HL-60/S4 treated with retinoic acid at 250 ng/mL for 4 days and 3 days (cell line): ENCODE results near the gene CD177.
"Not testable (repeated sequence)": the region's sequence is repeated elsewhere in the genome, so short reads cannot be mapped to it uniquely, and the experiment has no call there.

Experiments used
- in situ Hi-C: fragments of 300-500 bp; cut with MboI; formaldehyde crosslinking; loops from 2 replicates; pipeline ENCODE4 v1.7.0; 2022; ENCODE audit warnings: low sequenced_read_pairs

Gene CD177

DNA sequence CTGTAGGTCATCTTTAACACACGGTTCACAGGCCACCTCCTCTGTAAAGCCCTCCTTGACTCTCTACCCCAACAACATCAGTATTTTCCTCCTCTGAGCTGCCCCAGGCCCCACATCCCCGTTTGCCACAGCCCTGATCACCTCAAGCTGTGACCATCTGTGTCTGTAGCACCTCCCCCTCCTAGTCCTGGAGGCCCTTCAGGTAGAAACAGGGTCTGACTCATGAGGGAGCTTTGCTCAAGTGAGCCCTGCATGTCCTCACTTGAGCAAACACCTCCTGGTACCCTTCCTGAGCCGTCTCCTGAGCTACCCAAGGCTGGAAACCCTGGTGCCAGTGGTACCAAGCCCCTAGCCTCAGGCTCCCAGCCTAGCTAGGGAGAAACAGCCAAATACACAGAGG lies 24.1 kb downstream of the CD177 start:
- in situ Hi-C loops = not testable (repeated sequence)

- in situ Hi-C loops = no loop called here
Measured at GRCh38 chr19:43380008-43380407, 26.5 kb downstream of the CD177 start.

GRCh38 chr19:43380771-43381386 lies 27.4 kb downstream of the CD177 start:
- in situ Hi-C loops = no loop called here

DNA sequence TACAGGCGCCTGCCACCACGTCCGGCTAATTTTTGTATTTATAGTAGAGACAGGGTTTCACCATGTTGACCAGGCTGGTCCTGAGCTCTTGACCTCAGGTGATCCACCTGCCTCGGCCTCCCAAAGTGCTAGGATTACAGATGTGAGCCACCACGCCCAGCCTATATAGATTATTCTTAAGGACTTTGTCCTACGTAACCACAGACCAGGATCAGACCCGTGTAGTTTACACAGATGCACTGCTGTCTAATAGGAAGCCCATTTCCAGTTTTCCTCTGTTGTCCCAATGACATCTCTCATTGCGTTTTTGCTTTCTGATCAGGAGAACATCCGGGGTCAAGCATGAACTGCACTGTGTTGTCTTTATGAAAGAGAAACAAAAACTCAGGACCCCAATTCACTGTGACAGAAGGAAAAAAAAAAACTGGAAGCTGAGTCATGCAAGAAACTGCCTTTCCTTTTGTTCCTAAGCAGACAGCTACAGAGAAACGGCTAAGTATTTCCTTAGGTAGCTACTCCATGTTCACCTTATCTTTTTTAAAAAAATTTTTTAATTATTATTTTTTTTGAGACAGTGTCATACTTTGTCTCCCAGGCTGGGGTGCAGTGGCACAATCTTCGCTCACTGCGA lies 29.2 kb downstream of the CD177 start:
- in situ Hi-C loops = not testable (repeated sequence)

- in situ Hi-C loops = not testable (repeated sequence)
Measured at GRCh38 chr19:43383254-43383653, 29.8 kb downstream of the CD177 start.

DNA sequence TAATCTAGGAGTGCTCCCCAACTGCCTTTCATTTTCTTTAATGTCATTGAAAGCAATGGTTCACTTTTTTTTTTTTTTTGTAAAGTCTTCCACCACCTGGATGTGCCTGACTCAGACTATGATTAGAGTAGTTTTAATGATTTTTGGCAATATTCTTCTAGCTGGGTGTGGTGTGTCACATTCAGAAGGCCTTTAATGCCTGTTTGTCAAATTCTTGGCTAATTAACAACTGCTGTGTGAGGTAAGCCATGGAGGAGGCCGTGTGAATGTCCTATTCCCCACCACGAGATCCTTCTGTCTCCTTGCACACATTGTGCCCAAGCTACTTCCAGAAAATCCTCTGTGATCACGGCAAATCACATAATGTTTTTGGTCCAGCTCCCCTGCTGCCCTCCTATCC lies 30.3 kb downstream of the CD177 start:
- in situ Hi-C loops = not testable (repeated sequence)

GRCh38 chr19:43390903-43391551 lies 37.5 kb downstream of the CD177 start:
- in situ Hi-C loops = not testable (repeated sequence)

DNA sequence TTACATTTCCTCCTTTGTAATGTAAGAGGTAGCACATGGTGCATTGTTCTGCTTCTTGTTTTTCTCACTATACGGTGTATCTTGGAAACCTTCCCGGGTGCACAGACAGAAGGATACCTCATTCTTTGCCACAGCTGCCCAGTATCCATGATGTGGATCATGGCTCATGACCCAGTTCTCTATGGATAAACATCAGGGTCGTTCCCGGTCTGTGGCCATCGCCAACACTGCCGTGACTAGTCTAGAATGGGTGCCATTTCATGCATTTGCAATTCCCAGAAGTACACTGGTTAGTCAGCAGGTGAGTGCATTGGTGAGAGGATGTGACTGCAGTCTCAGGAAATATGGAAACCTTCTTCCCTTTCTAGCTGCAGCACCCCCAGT lies 38.1 kb downstream of the CD177 start:
- in situ Hi-C loops = not testable (repeated sequence)

DNA sequence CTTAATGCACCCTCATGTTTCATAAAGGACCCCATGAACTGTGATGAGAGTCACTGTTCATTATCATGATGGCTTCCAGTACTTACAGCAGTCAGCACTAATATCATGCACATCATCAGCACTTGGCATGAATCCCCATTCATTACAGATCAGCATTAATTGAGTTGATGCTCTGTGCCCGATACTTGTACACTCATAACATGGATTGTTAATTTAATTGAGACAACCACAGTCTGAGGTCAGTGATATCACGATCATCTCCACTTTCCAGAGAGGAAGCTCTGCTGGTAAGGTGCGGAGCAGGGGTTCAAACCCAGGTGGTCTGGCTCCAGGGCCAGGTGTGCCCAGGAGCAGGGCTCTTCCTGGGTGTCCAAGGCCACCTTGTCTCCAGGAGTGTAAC lies 40.0 kb downstream of the CD177 start:
- in situ Hi-C loops = not testable (repeated sequence)

GRCh38 chr19:43395561-43395960 lies 42.1 kb downstream of the CD177 start:
- in situ Hi-C loops = no loop called here

DNA sequence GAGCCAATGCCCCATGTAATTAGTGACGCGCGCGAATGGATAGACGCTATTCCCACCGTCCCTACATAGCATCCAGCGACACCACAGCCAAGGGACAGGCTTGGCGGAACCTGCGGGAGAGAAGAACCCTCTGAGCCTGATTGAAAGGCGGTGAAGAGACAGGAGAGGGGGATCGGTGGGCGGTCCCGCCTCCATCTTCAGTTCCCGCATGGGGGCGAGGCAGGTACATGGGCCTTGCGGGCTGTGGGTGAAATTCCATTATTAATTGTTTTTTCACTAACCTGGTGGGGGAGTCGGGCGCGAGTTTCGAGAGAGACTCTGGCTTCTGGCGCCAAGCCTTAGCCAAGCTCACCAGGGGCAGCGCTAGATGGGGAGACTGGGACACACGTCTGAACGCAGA lies 52.8 kb downstream of the CD177 start:
- in situ Hi-C loops = no loop called here

- in situ Hi-C loops = no loop called here
Measured at GRCh38 chr19:43407416-43408005, 54.0 kb downstream of the CD177 start.

- in situ Hi-C loops = no loop called here
Measured at GRCh38 chr19:43408043-43408442, 54.6 kb downstream of the CD177 start.

DNA sequence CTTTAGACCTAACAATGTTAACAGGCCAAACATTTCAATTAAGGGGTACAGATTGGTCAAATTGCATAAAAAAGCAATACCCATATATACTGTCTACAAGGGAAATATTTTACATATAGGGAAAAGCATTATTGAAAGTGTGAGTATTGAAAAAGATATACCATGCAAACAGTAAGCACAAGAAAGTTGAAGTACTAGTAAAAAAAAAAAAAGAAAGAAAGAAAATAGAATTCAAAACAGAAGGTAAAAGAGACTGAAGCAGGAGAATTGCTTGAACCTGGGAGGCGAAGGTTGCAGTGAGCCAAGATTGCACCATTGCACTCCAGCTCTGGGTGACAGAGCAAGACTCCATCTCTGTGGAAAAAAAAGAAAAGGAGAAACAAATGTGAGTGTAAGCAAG lies 55.9 kb downstream of the CD177 start:
- in situ Hi-C loops = no loop called here

GRCh38 chr19:43412441-43412840 lies 59.0 kb downstream of the CD177 start:
- in situ Hi-C loops = no loop called here
